Activated CD8-positive, alpha-beta memory T cell treated with anti-CD3 and anti-CD28 coated beads for 1 hour (primary cell): ENCODE results near the gene LRP1B.

Experiments used
- DNase-seq, 2 donors: peaks; one replicate each; pipeline ENCODE4 v3.0.0-alpha.2; 2020; ENCODE audit warnings: low read depth in 1 of 2; ENCODE audit errors: extremely low read depth in 1 of 2

Gene LRP1B

DNA sequence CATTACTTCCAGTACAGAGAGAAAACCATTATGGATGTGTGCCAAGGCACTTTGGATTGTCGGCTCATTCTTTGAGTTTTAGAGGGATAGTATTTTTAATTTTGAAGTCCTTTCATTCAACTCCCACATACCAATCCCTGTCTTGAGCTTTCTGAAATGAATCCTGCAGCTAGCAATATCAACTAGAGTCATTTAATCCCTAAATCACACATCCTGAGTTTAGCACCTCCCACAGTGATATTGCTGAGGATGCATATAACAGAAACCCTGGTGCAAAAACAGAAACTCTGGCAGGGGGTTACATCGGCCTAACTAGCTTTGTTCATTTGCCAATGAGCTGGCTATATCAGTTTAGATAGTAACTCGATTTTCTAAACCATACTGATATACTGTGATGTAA lies 427.3 kb downstream of the LRP1B start:
- no peak for DNase-seq

DNA sequence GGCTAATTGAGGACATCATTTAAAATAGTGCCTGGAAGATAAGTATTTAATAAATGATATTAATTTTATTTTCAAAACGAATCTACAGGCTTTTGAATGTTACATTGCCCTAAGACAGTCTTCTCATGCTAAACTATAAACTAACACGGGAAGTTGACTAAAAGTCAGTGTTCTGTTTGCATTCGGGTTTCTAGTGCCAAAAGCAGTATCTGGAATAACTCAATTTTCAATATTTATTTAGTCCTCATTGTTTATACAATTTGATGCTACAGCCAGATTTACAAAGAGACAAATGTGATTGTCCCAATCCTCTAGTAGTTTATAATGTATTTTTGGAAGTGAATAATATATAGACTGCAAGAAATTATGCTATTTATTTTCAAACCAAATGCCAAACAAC lies 429.2 kb downstream of the LRP1B start:
- no peak for DNase-seq

DNA sequence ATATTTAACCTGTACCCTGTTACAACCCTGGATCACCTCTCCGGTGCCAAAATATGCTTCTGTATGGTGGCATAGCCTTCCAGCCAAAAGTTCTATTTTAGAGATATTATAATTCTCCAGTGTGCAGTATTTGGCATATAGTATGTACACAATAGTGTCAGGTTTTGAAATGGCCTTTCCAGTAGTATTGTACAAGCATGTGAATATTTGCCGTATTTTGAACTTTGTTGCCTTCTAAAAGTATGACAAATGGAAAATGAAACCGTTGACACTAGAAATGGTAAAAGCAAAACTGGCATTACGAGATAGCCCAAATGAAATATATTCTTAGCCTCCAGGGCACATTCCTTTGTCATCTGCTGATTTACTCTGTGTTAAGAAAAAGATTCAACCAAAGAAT lies 431.2 kb downstream of the LRP1B start:
- no peak for DNase-seq

DNA sequence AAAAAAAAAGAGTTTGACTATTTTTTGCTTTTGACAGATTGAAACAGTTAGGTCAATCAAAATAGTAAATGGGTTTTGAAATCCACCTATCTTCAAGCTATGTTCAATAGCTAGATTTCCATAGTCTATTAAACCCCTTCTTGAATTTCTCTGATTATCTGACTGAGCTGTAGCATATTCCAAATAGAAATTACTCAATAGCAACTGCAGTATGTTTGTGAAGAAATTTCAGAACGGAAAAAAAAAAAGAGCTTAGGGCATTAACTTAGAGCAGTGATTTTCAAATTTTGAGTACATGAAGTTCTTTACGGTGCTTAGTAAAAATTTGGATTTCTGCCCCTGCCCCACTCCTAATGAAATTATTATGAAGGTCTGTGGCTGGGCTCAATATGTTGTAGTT lies 432.3 kb downstream of the LRP1B start:
- no peak for DNase-seq

DNA sequence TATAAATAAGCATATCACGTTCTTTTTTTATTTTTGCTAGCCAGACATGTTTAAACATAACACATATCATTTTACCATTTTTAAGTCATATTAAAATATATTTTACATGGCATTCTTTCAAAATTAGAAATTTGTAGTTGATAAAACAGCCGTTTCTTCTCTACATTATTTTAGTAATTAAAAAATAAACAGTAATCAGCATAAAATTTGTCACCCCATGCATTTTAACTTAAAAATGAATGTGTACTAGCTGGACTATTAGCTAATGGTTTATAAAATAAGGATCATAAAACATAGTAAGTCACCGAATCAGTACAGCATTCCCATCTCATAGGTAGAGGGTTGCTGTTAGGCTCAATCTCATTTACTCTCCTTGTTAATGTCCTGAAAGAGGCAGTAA lies 433.8 kb downstream of the LRP1B start:
- DNase-seq = no peak

DNA sequence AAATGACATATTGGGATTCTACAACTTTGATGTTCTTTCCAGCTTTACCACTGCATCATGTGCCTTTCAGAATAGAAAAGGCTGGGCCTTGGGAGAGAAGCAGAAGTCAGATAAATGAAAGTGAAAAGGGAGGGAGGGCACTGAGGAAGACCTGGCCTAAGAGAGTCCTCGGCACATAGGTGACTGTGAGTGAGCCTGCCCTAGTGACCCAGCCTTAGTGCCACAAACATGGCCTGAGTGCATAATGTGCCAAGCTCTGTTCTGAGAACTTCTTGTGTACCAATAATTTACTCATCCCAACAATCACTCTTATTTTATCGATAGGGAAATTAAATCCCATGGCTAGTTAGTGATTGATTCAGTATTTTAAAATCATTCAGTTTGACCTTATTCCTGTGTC lies 436.6 kb downstream of the LRP1B start:
- no peak for DNase-seq

DNA sequence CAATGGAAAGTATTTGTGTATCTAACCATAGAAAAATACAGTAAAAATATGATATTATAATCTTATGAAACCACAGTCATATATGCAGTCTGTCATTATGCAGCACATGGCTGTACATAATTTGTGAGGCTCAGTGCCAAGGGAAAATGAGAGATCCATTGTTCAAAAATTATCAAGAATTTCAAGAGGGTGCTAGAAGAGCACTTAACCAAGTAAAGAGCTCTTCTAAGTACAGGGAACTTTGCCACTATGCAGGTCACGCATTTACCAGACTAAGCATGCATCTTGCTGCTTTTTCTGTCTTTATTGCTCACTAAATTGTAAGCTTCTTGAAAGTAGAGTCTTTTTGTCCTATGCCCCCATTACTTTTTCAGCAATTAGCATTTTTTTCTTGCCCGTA lies 438.0 kb downstream of the LRP1B start:
- DNase-seq = no peak

DNA sequence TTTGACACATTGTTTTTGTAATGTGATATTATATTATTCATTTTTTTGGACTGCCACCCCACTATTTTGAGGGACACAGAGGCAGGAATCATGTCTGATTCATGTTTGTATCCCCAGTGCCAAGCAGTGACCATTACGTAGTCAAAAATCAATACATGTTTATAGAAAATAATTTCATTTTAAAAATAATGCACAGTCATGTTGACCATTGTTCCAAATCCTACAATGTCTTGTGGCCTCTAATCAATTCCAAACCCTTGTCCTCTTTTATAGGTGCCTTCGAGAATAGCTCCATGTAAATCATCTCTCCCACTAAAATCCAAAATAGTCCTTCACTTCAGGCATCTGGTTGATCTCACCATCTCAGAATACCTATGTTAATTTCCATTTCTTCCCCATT lies 454.7 kb downstream of the LRP1B start:
- no peak for DNase-seq

DNA sequence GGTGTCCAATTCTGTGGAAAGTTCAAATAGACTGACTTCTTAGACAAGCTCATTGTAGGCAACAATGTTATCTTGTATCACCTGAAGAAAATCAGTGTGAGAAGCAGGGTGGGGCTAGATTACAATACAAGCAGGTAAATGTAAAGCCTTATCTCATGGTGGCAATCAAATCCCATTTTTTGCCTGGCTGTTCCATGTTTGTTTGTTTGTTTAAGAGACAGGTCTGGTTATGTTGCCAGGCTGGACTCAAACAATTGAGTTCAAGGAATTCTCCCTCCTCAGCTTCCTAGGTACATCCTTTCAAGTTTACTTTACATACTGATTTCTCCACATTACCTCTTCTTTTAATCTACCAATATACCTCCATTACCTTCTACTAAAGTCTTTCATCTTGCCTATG lies 464.6 kb downstream of the LRP1B start:
- DNase-seq = no peak

DNA sequence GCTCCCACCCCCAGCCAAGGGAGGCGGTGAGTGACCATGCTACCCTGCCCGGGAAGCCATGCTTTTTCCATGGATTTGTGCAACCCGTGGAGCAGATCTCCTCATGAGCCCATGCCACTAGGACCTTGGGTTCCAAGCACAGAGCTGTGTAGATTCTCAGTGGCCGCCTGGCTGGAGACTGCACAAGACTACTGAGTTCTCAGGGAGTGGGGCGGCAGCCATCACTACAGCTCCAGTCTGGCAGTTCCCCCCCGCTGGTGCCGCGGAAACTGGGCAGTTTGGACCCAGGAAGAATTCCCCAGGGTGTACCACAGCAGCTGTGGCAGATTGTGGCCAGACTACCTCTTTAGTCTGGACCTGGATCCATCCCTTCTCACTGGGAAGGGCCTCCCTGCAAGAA lies 470.6 kb downstream of the LRP1B start:
- DNase-seq = no peak

DNA sequence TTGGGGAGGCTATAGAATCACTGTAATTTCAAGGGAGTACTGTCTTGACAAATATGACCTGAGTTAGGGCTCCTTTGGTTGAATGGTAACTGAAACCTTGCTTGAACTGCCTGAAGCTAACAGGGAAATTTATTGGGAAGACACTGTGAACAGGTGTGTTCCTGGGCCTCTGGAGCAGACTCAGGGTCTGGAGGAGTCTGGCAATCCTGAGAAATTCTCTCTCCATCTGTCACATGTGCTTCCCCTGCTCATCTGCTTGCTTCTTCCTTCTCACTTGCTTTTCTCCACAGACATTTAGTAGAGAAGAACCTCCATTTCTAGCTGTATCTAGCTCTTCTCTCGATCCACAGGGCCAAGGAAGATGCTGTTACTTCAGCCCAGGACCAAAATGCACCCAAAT lies 476.5 kb downstream of the LRP1B start:
- no peak for DNase-seq

DNA sequence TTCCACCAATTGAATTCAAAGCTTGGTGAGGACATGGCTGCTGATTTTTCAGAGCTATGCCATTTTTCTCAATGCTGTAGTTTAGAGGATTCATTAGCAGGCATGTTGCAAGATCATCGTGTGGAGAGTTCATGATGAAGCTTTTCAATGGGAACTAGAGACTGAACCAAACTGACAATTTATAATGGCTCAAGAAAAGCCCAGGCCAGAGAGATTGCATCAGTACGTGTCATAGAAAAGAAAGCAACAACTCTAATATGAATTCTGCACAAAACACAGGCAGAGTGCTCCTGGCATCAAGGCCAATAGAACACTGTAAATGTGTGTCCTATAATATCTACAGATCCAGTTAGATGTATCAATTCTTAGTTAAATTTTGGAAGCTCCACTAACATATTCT lies 477.6 kb downstream of the LRP1B start:
- DNase-seq = no peak

DNA sequence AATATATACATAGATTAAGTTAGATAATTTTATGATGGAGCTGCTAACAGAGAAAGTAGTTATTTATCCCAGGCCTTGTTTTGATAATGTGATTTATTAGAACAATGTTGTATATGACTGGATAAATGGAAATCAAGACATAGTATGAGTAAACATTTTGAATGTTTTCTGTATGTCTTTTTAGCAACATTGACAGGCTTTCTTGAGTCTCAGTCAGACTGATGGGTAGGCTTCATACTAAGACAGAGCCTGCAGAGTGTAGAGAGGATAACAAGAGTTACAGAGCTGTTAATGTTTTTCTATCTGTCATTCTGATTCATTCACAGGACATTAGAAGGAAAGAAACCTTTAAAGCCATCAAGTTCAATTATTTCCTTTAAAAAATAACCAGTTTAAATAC lies 478.5 kb downstream of the LRP1B start:
- DNase-seq = no peak

DNA sequence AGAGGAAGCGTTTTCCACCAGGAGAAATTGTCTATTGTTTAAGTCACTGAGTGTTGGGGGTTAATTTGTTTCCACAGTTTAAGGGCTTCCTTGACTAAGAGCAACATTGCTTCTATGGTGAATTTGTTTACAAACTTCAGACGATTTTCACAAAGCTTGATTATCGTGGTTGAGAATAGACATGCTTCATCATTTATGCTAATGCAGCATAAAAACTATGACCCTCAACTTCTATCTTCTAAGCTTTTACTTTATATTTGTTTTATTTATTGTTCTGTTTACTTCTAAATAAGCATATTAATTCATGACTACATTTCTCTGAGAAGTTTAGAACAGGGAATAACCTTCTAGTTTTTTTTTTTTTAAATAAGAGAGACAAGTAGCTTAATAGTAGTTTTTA lies 483.5 kb downstream of the LRP1B start:
- DNase-seq = no peak

DNA sequence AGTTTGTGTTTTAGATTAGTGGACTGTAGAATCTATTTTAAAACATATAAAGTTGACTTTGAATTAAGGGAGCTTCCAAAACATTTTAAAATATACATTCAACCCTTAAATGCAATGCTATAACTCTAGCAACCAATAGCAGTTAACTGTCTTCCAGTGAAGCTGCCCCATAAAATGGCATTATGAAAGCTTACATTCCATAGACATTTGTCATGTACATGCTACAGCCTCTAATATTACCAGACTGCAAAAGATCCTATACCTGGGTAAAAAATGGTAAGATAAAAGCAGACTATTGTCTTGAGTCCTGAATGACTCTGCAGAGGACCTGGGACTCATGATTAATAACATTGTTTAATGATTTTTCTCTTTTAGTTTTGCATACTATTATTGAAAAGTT lies 489.4 kb downstream of the LRP1B start:
- no peak for DNase-seq

DNA sequence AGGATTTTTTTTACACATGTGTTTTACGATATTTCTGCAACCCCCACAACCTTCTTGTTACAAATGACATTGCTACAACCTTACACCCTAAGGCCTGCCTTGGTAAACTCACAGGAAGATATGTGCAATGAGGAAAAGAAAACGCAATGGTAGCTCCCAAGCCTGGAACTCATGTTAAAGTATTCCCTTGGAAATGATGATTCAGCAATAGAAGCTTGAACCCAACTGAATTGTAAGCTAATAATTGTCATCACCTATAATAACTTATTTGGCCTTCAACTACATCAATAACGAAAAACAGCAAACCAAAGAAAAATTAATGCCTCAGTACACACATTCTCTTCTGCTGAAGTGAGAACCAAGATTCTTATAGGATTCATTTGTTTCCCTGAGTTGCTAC lies 491.0 kb downstream of the LRP1B start:
- no peak for DNase-seq

DNA sequence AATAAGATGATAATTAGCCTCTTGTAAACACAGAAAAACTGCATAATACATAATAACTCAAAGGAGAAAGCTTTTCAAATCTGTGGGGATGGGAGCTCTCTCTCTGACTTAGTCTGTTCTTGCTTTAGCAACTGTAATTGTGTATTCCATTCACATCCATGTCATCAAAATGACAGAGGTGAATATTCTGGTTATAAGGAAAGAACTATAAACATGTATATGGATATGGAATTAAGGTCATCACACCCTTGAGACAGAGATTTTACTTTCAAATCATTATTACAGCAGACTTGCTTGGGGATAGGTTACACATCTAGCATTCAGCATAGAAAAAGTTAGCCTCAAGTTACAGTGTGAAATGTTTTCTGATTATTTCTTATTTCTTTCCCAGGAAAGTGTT lies 497.7 kb downstream of the LRP1B start:
- no peak for DNase-seq

DNA sequence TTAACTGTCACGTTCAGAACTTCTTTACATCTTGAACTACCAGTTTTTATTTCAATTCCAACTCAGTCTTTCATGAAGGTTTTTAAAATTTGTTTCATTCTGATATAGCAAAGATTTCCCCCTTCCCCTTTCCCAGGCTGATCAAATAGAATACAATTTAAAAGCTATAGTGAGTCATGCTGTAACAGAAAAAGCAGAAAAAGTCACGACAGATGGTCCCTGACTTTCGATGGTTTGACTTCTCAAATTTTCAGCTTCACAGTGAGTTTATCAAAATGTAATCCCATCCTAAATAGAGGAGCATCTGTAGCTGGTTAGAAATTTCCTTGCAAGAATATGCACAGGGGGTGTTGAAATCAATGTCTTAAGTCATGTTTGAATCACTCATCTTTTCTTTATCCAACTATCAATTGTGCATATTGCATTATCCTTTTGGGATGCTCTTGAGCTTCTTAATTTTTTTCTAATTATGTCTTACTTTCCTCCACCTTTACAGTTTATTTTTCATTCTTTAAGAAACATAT lies 500.3 kb downstream of the LRP1B start:
- no peak for DNase-seq

DNA sequence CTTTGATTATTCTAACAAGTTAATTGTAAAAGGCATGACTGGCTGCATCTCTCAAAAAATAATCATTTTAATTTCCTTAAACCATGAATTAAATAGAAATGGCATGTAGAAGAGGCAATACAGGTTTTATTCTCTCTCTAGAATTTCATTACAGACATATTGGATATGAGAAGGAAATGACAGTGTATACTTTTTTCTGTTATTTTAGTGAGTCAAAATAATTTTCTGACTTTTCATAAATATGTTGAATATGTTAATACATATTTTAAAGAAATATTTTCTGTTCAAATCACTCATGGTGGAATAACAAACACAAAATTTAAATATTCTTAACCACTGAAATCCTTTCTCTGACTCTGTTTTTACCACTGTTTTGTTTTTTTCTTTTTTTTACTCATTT lies 510.4 kb downstream of the LRP1B start:
- no peak for DNase-seq

DNA sequence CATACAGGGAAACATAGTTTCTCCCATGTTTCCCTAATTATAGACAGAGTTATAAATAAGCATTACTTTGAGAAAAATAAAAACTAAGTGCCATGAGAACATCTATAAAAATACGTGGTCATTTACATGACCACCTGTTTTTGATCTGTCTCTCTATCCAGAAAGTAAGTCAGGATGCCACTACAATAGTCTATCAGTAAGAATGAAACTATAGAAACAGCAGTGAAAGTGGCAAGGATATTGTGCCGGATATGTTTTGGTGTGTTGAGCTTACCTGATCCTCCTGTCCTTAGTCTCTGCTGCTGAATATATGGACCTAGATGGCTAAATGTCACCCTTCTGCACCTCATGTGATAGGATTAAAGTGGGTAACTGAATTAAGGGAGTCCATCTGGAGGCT lies 512.4 kb downstream of the LRP1B start:
- no peak for DNase-seq

DNA sequence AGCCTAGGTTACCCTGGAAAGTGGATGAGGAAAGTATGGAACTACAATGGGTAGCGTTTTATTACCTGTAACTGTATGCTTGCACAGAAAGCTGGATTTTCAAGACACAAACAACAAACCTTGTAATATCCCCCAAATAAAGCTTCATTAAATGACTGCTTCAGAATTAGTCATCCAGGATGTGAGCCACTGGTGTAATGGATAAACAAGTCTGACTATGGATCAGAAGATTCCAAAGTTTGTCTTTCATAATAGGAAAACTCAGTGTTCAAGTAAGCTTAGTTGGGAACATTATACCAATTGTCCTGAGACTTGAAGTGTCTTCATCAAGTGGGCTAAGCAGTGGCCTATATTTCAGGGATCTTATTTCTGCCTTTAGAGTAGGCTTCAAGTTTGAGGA lies 518.8 kb downstream of the LRP1B start:
- no peak for DNase-seq

DNA sequence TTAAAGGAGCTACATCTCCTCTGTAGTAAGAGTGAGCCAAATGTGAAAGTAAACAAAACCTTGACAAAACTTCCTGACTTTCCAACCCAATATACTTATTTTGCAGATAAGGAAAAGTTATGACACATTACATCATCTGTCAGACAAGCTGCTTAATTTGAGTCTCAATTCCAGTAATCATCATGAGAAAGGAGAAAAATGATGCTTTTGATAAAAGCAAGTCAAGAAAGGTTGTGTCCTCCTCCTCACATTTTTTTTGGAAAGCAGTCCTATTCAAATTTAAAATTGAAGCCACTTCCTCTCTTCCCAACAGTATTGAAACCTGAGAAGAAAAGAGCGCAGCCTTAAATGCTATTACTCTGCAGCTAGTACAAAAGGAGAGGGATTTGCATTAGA lies 519.6 kb downstream of the LRP1B start:
- DNase-seq = no peak

DNA sequence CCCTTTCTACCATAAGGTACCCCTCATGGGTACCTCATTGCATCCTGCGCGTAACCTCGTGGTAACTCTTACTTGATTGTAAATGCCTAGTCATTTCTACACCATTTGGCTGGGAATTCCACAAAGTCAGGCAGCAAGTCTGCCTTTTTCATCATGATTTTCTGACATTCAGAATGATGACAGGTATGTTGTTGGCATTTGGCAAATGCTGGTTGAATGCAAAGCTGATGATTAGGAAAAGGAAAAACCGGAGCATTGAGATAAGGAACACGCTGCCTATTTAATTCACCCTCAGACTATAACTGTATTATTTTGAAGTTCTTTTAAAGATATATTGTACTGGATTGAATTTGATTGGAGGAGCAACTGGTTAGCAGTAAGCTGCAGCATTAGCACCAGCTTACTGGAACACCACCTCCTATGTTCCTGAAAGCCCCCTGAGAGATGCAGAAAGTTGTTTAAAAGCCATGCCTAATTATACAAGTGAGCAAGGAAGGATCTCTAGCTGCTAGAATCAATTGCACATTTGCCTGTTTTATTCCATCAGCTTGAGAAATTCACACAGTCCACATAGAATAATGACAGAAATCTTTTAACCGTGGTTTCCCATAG lies 520.1 kb downstream of the LRP1B start:
- no peak for DNase-seq
